Smooth muscle cell (in vitro differentiated cells): Measurements from ENCODE around the gene RPTOR. TPM values are rescaled to one million over a fixed set of nuclear protein-coding genes. Genes with fewer than 3 reads are reported as not detected.
"Not testable (repeated sequence)": the region's sequence is repeated elsewhere in the genome, so short reads cannot be mapped to it uniquely, and the experiment has no call there.

ENCODE experiments used
- DNase-seq: peaks from one replicate; lab custom pipeline; 2025; ENCODE audit not compliant: unreplicated experiment; lab: John Stamatoyannopoulos, UW
- H2AFZ ChIP-seq: fragments of 200-600 bp; sonication (generic); 2 replicates; pipeline ENCODE4 v1.6.0; 2016; ENCODE audit warnings: antibody characterized with exemption, low read depth, mild to moderate bottlenecking
- H3F3A ChIP-seq: fragments of 200-600 bp; sonication (generic); 2 replicates; pipeline ENCODE4 v1.6.0; 2017; ENCODE audit warnings: antibody characterized with exemption, low read depth
- H3K27ac ChIP-seq: fragments of 200-600 bp; sonication (generic); 2 replicates; pipeline ENCODE4 v1.5.1; 2016; ENCODE audit warnings: low read depth, mild to moderate bottlenecking
- H3K27me3 ChIP-seq: fragments of 200-600 bp; sonication (generic); 2 replicates; pipeline ENCODE4 v1.6.1; 2016; ENCODE audit warnings: low read depth, mild to moderate bottlenecking
- H3K36me3 ChIP-seq: fragments of 200-600 bp; sonication (generic); 2 replicates; pipeline ENCODE4 v1.5.1; 2016; ENCODE audit warnings: low read depth
- H3K4me1 ChIP-seq: fragments of 200-600 bp; sonication (generic); 2 replicates; pipeline ENCODE4 v1.5.1; 2016; ENCODE audit warnings: low read depth
- H3K4me2 ChIP-seq: fragments of 200-600 bp; sonication (generic); 2 replicates; pipeline ENCODE4 v1.6.0; 2016; ENCODE audit warnings: mild to moderate bottlenecking
- H3K4me3 ChIP-seq: fragments of 200-600 bp; sonication (generic); 2 replicates; pipeline ENCODE4 v1.5.1; 2016; ENCODE audit warnings: mild to moderate bottlenecking
- H3K79me2 ChIP-seq: fragments of 200-600 bp; sonication (generic); 2 replicates; pipeline ENCODE4 v1.6.0; 2016; ENCODE audit warnings: low read depth, mild to moderate bottlenecking
- H3K9ac ChIP-seq: fragments of 200-600 bp; sonication (generic); 2 replicates; pipeline ENCODE4 v1.6.0; 2016; ENCODE audit warnings: low read depth
- H3K9me3 ChIP-seq: fragments of 200-600 bp; sonication (generic); replicated peaks from 2 replicates; pipeline ENCODE4 v1.5.1; 2016; ENCODE audit warnings: low read depth
- H4K20me1 ChIP-seq: fragments of 200-600 bp; sonication (generic); 2 replicates; pipeline ENCODE4 v1.6.0; 2016; ENCODE audit warnings: low read depth
- CTCF ChIP-seq: fragments of 200-600 bp; sonication (generic); IDR thresholded peaks from 2 replicates; pipeline ENCODE4 v1.5.1; 2017; ENCODE audit warnings: borderline replicate concordance, mild to moderate bottlenecking, antibody characterized with exemption; ENCODE audit not compliant: insufficient read depth, poor library complexity, severe bottlenecking
- WGBS: methylation state at CpG from one replicate; pipeline ENCODE4 v1.1.7; 2016; ENCODE audit warnings: low lambda C conversion rate; 5-methylcytosine and 5-hydroxymethylcytosine counted together
- polyA plus RNA-seq: library from polyadenylated mRNA; unstranded; fragments of >200 nt; fragmentation: Nextera tagmentation; extraction: Ambion mirVana; gene quantifications from 2 replicates; pipeline ENCODE4 v1.2.1, GENCODE V29; 2016
- total RNA-seq: library from RNA; depleted of rRNA; stranded (reverse); fragments of >200 nt; gene quantifications from 2 replicates; pipeline ENCODE4 v1.2.3, GENCODE V29; 2014

Gene RPTOR
- total and polyA plus RNA-seq, 2 experiments from 2014 or later = 10.6 to 12.2 TPM

- no peak for DNase-seq
- Histone ChIP-seq H3K4me1 (peaks cover 15% of the 10 kb centered on the region), H2AFZ (no peak overlapping the region), H3K4me2 (no peak overlapping the region), H3K9ac (no peak overlapping the region), H4K20me1 (no peaks in the 10 kb centered on the region), H3K27me3 (no peaks in the 10 kb centered on the region), H3F3A (peaks cover 16% of the 10 kb centered on the region), H3K4me3 (no peak overlapping the region), H3K79me2 (no peaks in the 10 kb centered on the region), H3K27ac (no peak overlapping the region), H3K36me3 (no peaks in the 10 kb centered on the region), H3K9me3 (no peaks in the 10 kb centered on the region)
- WGBS = 95% methylated on average over 9 of the region's 9 CpGs
- TF ChIP-seq CTCF = no peak
Measured at GRCh38 chr17:80796430-80796861, 251.8 kb downstream of the RPTOR start.

- not testable (repeated sequence) for H2AFZ ChIP-seq, H3K27ac ChIP-seq, DNase-seq, H3K4me3 ChIP-seq, H3K9me3 ChIP-seq, H3K27me3 ChIP-seq, H3K9ac ChIP-seq, H3K79me2 ChIP-seq, H3K4me2 ChIP-seq, H4K20me1 ChIP-seq, H3K36me3 ChIP-seq
- H3F3A ChIP-seq = peaks cover 11% of the 10 kb centered on the region
- 97% methylated on average over 5 of the region's 5 CpGs for WGBS
- H3K4me1 ChIP-seq = peaks cover 11% of the 10 kb centered on the region
Measured at GRCh38 chr17:80797222-80797621, 252.6 kb downstream of the RPTOR start.

- Histone ChIP-seq H4K20me1 (no peaks in the 10 kb centered on the region), H3K27ac (no peak overlapping the region), H3F3A (peaks cover 7% of the 10 kb centered on the region), H3K27me3 (no peaks in the 10 kb centered on the region), H3K36me3 (no peaks in the 10 kb centered on the region), H3K4me3 (no peak overlapping the region), H2AFZ (no peak overlapping the region), H3K79me2 (no peaks in the 10 kb centered on the region), H3K9ac (no peak overlapping the region), H3K9me3 (no peaks in the 10 kb centered on the region), H3K4me1 (peaks cover 7% of the 10 kb centered on the region), H3K4me2 (no peak overlapping the region)
- WGBS = 97% methylated on average over 18 of the region's 18 CpGs
- TF ChIP-seq CTCF = no peak
- no peak for DNase-seq
Measured at GRCh38 chr17:80797741-80798594, 253.3 kb downstream of the RPTOR start.

GRCh38 chr17:80798595-80799537 lies 254.2 kb downstream of the RPTOR start:
- no peak overlapping the region for H3K4me2 ChIP-seq
- DNase-seq = no peak
- H3K4me1 ChIP-seq = no peaks in the 10 kb centered on the region
- H3K9ac ChIP-seq = no peak overlapping the region
- H3K27ac ChIP-seq = no peak overlapping the region
- H3F3A ChIP-seq = no peaks in the 10 kb centered on the region
- TF ChIP-seq CTCF = no peak
- H3K36me3 ChIP-seq = no peaks in the 10 kb centered on the region
- H3K9me3 ChIP-seq = no peaks in the 10 kb centered on the region
- no peaks in the 10 kb centered on the region for H4K20me1 ChIP-seq
- WGBS = 92% methylated on average over 25 of the region's 25 CpGs
- no peak overlapping the region for H2AFZ ChIP-seq
- no peaks in the 10 kb centered on the region for H3K79me2 ChIP-seq
- no peak overlapping the region for H3K4me3 ChIP-seq
- no peaks in the 10 kb centered on the region for H3K27me3 ChIP-seq
